8988T (cell line): Measurements from ENCODE around the gene RAB20.
"Not testable (repeated sequence)": the region's sequence is repeated elsewhere in the genome, so short reads cannot be mapped to it uniquely, and the experiment has no call there.

Experiments used
- DNase-seq: peaks from one replicate; pipeline ENCODE4 v3.0.0; 2011

The RAB20 gene

GRCh38 chr13:110574161-110574560 is 12.6 kb upstream of the RAB20 start:
- no peak for DNase-seq

- no peak for DNase-seq
Observed at GRCh38 chr13:110572778-110573118, 11.2 kb upstream of the RAB20 start.

DNA sequence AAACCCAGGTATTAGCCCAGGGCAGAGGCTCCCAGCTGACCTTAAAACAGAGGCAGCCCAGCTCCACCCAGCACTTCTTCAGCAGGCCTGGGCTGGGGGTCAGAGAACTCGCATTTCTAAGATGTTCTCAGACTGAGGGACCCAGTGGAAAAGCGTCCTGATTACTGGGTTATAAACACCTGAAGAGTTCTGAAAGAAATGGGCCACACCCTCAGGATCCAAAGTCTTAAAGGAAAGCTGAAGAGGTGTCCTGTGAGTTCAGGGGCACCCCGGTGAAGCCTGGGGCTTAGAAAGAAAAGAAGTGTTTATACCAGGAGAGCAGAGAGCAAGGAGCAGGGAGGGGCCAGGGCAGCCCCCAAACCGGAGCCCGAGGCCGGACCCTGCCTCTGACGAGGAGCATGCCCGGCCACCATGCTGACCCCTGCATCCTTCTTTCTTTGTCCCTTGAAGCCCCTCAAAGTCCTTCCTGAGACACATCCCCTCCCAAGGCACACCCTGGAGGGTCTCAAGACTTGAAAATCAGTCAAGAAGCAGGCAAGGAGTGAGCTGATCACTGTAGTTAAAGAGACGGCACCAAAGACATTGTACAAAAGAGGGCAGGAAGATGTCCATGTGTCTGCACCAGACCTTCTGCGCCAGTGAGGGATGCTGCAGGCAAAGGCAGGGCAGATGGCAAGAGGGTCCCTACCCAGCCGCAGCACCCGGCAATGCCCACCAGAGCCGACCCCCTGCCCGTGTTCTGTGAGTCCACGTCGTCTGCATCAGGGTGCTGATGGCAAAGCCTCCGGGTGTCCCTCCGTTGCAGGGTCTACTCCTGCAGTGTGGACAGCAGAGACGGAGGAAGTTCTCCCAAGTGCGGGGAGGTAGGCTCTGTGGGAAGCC is 10.6 kb upstream of the RAB20 start:
- no peak for DNase-seq

DNA sequence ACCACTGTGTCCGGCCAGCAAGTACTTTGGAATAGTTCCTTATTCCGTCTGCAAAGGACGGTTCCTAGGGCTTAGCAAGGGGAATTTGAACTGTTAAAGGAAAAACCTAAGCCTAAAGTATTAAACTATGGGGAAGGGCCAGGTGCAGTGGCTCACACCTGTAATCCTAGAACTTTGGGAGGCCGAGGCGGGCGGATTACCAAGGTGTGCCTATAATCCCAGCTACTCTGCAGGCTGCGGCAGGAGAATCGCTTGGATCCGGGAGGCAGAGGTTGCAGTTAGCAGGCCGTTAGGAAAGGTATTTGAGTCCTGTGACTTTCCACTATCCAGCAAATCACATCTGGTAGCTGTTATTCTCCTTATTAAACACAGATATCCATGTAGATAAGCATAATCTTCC is 9.4 kb upstream of the RAB20 start:
- no peak for DNase-seq

GRCh38 chr13:110569962-110570361 is 8.4 kb upstream of the RAB20 start:
- DNase-seq, result not testable (repeated sequence)

- no peak for DNase-seq
Observed at GRCh38 chr13:110568612-110569011, 7.1 kb upstream of the RAB20 start.

DNA sequence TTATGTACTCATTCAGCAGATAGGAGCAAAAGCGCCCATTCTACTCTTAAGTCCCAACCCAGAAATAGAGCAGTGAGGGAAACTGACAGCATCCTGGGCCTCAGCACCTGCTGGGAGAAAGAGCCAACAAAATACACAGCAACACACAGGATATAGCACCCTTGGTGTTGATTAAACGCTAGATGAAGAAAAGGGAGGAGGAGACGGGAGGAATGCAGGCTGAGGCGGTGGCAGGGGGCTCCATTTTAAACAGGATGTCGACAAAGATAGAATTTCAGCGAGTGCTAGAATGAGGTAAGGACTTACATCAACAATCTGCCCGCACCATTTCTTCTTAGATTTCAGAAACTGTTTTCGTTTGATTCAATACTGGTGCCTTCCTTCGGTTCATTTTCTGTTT is 4.6 kb upstream of the RAB20 start:
- no peak for DNase-seq

DNA sequence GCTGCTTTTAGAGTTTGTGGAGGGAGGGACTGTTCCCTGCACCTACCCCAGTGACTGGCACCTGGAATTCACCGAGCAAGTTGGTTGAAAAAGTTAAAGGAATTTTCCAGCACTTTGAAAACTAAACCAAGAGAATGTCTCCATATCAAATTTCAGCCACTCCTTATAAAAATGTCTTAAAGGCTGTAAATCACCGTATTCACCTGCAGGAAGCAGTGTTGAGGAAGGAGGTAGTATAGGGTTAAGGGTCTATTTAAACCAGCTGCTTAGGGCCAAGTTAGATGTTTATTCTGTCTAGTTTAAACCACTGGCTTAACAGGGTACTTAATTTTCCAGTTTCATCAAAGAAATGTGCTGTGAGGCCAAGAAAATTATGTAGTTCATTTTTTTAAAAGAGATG is 3.8 kb upstream of the RAB20 start:
- no peak for DNase-seq

GRCh38 chr13:110564472-110564985 is 3.0 kb upstream of the RAB20 start:
- no peak for DNase-seq

GRCh38 chr13:110563463-110563774 is 1.9 kb upstream of the RAB20 start:
- no peak for DNase-seq

GRCh38 chr13:110562696-110563462 is 1.4 kb upstream of the RAB20 start:
- DNase-seq, result no peak

- no peak for DNase-seq
Observed at GRCh38 chr13:110562036-110562597, 595 bp upstream of the RAB20 start.

GRCh38 chr13:110560601-110561343 is 750 bp downstream of the RAB20 start:
- no peak for DNase-seq

DNA sequence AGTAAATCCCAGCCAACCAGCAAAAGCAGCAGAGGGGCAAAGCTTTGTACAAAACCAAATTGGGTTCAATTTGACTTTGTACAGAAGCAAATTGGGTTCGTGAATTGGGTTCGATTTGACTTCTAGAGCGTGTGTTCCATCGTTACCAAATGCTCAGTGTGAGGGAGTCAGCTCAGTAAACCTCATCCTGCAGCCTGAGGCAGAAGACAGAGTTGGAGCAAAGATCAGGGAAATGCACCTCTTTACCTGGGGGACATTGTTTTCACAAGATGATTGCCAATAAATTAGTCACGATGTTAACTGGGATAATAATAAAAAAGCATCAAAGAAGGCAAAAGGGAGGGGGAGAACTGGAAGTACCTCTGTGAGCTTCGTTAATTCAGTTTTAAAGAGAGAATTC is 1.5 kb downstream of the RAB20 start:
- DNase-seq, result no peak

DNA sequence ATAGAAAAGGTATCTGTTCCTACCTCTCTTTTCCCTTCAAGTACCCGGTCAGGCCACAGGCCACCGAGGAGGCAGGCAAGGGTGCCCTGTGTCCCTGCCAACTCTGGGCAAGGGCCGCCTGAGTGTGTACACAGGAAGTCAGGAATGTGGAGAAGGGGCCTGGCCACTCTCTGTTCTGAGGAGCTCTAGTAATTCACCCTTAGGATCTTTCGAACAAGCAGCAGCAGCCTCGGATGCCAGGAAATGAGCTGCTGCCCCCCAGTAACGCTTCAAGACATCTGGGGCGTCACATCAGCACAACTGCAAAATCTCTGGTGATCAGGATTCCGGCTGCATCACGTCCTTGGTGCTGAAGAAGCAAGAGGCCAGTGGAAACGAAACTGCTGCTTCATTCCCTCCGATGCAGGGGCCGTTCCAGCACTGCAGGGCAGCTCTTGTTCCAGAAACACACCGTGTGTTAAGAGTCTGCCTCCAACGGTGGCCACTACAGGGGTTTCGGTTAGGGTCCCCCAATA is 2.0 kb downstream of the RAB20 start:
- DNase-seq, result no peak

DNA sequence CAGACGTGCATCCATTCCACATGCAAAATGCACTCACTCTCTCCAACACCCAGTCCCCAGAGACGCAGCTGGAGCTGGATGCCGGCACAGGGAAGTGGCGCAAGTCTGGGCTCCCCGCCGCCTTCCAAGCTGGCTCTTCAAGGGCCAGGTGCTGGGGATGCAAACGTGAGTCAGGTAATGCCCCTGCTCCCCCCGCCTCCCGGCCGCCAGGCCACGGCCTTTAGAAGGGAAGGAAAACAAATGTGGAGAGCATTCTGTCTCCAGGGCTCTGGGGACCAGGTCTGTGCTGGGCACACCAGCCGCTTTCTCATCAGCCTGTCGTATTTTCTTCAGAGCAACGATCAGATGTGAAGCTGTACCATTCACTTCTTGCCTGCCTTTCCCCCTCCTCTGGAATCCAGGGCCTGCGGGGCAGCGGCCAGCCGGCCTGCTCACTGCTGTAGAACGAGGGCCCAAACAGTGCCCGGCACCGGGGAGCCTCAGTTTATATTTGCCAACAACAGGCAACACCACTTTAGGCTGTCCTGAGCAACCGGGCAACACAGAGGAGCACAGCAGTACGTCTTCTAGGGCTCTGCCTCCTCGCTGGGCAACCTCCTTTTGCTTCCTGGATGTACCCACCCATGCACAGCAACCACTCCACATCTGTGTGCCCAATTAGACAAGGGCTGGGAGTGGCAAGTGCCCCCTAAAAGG is 3.8 kb downstream of the RAB20 start:
- no peak for DNase-seq

DNA sequence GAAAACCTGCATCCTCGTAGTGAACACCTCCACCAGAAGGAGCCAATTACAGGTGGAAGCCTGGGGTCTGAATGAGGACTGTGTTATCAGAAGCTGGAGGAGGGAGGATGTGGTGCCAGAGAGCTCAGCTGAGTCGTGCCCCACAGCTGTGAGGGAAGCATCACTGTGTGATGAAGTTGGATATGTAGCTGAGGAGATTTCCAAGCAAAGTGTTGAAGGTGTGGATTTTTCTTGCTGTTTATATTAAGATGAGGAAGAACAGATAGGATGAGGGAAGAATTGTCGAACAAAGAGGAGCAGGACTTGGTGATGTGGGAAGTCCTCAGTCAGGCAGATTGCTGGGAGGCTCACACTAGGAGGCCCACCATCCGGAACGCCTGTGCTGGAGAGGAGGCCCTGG is 4.4 kb downstream of the RAB20 start:
- DNase-seq, result no peak

DNA sequence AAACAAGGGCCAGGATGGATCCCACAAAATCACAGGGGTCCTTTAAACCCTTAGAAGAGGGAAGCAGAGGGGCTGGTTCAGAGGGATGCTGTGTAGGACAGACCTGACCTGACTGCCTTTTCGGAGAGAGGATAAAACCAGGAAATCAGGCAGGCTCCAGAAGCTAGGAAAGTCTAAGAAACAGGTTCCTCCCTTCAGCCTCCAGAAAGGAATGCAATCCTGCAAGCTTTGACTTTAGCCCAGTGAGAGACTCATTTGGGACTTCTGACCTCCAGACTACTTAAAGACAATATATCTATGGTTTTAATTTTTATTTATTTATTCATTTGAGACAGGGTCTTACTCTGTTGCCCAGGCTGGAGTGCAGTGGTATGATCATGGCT is 5.3 kb downstream of the RAB20 start:
- no peak for DNase-seq

DNA sequence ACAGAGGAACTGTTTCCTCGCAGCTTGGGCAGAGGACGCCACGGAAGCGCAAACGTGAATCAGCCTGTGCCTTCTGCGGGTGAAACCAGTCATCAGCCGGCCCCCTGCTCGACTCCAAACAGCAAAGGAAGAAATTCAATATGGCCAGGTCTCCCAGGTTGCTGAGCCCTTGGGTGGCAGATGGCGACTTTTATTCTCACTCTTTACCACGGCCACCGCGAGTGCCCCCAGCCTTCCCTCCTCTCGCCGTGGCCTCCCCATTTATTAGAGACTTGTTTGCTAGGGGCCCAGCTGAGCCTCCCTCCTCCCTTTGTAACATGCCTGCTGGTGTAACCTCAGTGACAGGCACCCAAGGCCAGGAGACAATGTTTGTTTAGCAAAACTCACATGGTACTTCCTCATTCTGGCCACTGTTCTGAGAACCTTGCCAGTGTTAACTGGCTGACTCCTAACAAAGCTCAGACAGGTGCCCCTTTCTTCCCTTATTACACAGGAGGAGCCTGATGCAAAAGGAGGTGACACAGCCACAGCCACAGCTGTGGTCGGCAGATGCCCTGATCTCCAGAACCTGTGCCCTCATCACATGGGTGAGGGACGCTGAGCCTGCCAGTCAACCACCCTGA is 5.8 kb downstream of the RAB20 start:
- DNase-seq, result no peak

GRCh38 chr13:110554946-110555345 is 6.6 kb downstream of the RAB20 start:
- DNase-seq, result no peak

DNA sequence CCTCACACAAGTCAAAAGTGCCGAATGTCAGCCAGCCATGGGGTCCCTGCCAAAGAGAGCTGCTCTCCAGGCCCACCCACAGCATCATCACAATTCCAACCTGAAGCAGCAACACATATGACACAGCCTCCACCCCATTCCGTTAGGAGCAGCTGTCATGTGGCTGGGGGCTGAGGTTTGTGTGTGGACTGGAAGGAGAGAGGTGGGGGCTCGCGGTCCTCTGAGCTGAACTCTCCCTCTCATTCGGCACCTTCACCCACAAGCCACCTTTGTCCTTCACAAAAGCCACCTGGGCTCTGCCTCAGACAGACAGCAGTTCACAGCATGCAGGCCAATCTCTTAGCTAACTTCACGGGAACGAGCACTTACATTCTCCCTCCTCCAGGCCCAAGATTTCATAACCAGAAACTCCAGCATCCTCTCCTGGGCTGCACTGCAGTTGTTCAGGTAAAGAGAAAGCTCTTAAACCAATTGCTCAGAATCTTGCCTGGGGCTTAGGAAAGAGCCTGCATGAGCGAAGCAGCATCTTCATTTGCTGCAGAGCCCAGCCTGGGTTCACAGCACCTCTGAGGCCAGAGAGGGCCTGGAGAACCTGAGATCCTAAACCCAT is 7.2 kb downstream of the RAB20 start:
- DNase-seq, result no peak

- DNase-seq, result no peak
Observed at GRCh38 chr13:110553417-110553816, 8.1 kb downstream of the RAB20 start.
